H9 (cell line): ENCODE measurements around the gene BABAM1. TPM values are rescaled to one million over a fixed set of nuclear protein-coding genes. Genes with fewer than 3 reads are reported as not detected.

Experiments used
- DNase-seq: peaks from one replicate; pipeline ENCODE4 v3.0.0-alpha.2; 2017
- H2AFZ ChIP-seq: one replicate; pipeline ENCODE4 v1.6.1; 2013; ENCODE audit warnings: mild to moderate bottlenecking, low read length, control low read depth, moderate library complexity
- H2AK5ac ChIP-seq: 2 replicates; pipeline ENCODE4 v1.6.1; 2013; ENCODE audit warnings: low read length, control low read depth, mixed read lengths; ENCODE audit not compliant: insufficient read length
- H2BK120ac ChIP-seq: one replicate; pipeline ENCODE4 v1.6.1; 2013; ENCODE audit warnings: low read depth, mild to moderate bottlenecking, low read length, control low read depth, inconsistent platforms; ENCODE audit not compliant: poor library complexity, severe bottlenecking
- H2BK12ac ChIP-seq: 2 replicates; pipeline ENCODE4 v1.6.1; 2013; ENCODE audit warnings: low read length, control low read depth, mixed read lengths, low read depth; ENCODE audit not compliant: insufficient read length
- H2BK15ac ChIP-seq: 2 replicates; pipeline ENCODE4 v1.6.1; 2013; ENCODE audit warnings: low read depth, low read length, control low read depth
- H2BK20ac ChIP-seq: one replicate; pipeline ENCODE4 v1.6.1; 2013; ENCODE audit warnings: low read depth, mild to moderate bottlenecking, low read length, control low read depth, inconsistent platforms; ENCODE audit not compliant: poor library complexity, severe bottlenecking
- H2BK5ac ChIP-seq: 2 replicates; pipeline ENCODE4 v1.6.1; 2013; ENCODE audit warnings: low read length, control low read depth, mixed read lengths; ENCODE audit not compliant: insufficient read length
- H3K14ac ChIP-seq: 2 replicates; pipeline ENCODE4 v1.6.1; 2013; ENCODE audit warnings: low read length, control low read depth; ENCODE audit not compliant: insufficient read depth
- H3K18ac ChIP-seq: 2 replicates; pipeline ENCODE4 v1.6.1; 2013; ENCODE audit warnings: low read depth, mild to moderate bottlenecking, mixed read lengths, low read length, control low read depth; ENCODE audit not compliant: insufficient read length
- H3K23ac ChIP-seq: 2 replicates; pipeline ENCODE4 v1.6.1; 2013; ENCODE audit warnings: low read length, control low read depth, mixed read lengths, low read depth; ENCODE audit not compliant: insufficient read length
- H3K23me2 ChIP-seq: 2 replicates; pipeline ENCODE4 v1.6.1; 2013; ENCODE audit warnings: low read depth, mild to moderate bottlenecking, mixed read lengths, low read length, control low read depth; ENCODE audit not compliant: insufficient read length, poor library complexity, severe bottlenecking
- H3K27ac ChIP-seq: 2 replicates; pipeline ENCODE4 v1.5.1; 2013; ENCODE audit warnings: low read length, control low read depth, mixed read lengths, low read depth; ENCODE audit not compliant: insufficient read length
- H3K27me3 ChIP-seq: 2 replicates; pipeline ENCODE4 v1.6.1; 2013; ENCODE audit warnings: low read length, control low read depth, inconsistent platforms; ENCODE audit not compliant: insufficient read depth
- H3K4ac ChIP-seq: 2 replicates; pipeline ENCODE4 v1.6.1; 2013; ENCODE audit warnings: low read depth, mild to moderate bottlenecking, control low read depth, inconsistent platforms, low read length, moderate library complexity
- H3K4me1 ChIP-seq: 2 replicates; pipeline ENCODE4 v1.6.1; 2013; ENCODE audit warnings: low read length, control low read depth, inconsistent platforms; ENCODE audit not compliant: insufficient read depth
- H3K4me2 ChIP-seq: 2 replicates; pipeline ENCODE4 v1.6.1; 2013; ENCODE audit warnings: low read length, control low read depth, mixed read lengths; ENCODE audit not compliant: insufficient read length, insufficient read depth
- H3K56ac ChIP-seq: 2 replicates; pipeline ENCODE4 v1.6.1; 2013; ENCODE audit warnings: low read depth, mild to moderate bottlenecking, mixed read lengths, low read length, control low read depth; ENCODE audit not compliant: insufficient read length
- H3K79me1 ChIP-seq: 2 replicates; pipeline ENCODE4 v1.6.1; 2013; ENCODE audit warnings: low read depth, mild to moderate bottlenecking, moderate library complexity, low read length, control low read depth, inconsistent platforms; ENCODE audit not compliant: insufficient read depth, poor library complexity, severe bottlenecking
- H3K79me2 ChIP-seq: 2 replicates; pipeline ENCODE4 v1.6.1; 2013; ENCODE audit warnings: low read length, control low read depth, inconsistent platforms; ENCODE audit not compliant: insufficient read depth
- H3K9ac ChIP-seq: 2 replicates; pipeline ENCODE4 v1.6.1; 2013; ENCODE audit warnings: low read length, control low read depth, mixed read lengths; ENCODE audit not compliant: insufficient read length; ENCODE audit errors: extremely low read depth
- H3K9me3 ChIP-seq: one replicate; pipeline ENCODE4 v1.6.1; 2013; ENCODE audit warnings: low read depth, low read length, inconsistent platforms; ENCODE audit not compliant: control insufficient read depth
- H3T11ph ChIP-seq: one replicate; pipeline ENCODE4 v1.6.1; 2013; ENCODE audit warnings: mild to moderate bottlenecking, low read length, control low read depth, inconsistent platforms
- H4K20me1 ChIP-seq: one replicate; pipeline ENCODE4 v1.6.1; 2013; ENCODE audit not compliant: control insufficient read depth, insufficient read length, insufficient read depth
- H4K5ac ChIP-seq: 2 replicates; pipeline ENCODE4 v1.6.1; 2013; ENCODE audit warnings: low read depth, mild to moderate bottlenecking, mixed read lengths, low read length, control low read depth; ENCODE audit not compliant: insufficient read length
- H4K8ac ChIP-seq: replicated peaks from 2 replicates; pipeline ENCODE4 v1.6.1; 2013; ENCODE audit warnings: low read length, control low read depth, mixed read lengths, low read depth; ENCODE audit not compliant: insufficient read length
- H4K91ac ChIP-seq: 2 replicates; pipeline ENCODE4 v1.6.1; 2013; ENCODE audit warnings: low read depth, mild to moderate bottlenecking, moderate library complexity, mixed read lengths, low read length, control low read depth; ENCODE audit not compliant: insufficient read length
- H3K27ac Mint-ChIP-seq, 3 experiments: 2 replicates in 2 of 3; 3 replicates in 1 of 3; pipeline ENCODE4 v1.8.0; 2020 to 2021; ENCODE audit warnings: mixed read lengths in 3 of 3, mild to moderate bottlenecking in 1 of 3, moderate library complexity in 1 of 3
- H3K27me3 Mint-ChIP-seq: 2 replicates; pipeline ENCODE4 v1.8.0; 2021; ENCODE audit warnings: low read depth, mild to moderate bottlenecking, moderate library complexity, mixed read lengths
- H3K36me3 Mint-ChIP-seq, 3 experiments: 2 replicates in 2 of 3; 3 replicates in 1 of 3; pipeline ENCODE4 v1.8.0; 2020 to 2021; ENCODE audit warnings: low read depth in 3 of 3, mixed read lengths in 3 of 3; ENCODE audit not compliant: insufficient read depth in 1 of 3
- H3K4me1 Mint-ChIP-seq, 2 experiments: 2 replicates each; pipeline ENCODE4 v1.8.0; 2020; ENCODE audit warnings: mixed read lengths in 2 of 2
- H3K4me3 Mint-ChIP-seq, 2 experiments: 2 replicates in 1 of 2; 3 replicates in 1 of 2; pipeline ENCODE4 v1.8.0; 2020 to 2021; ENCODE audit warnings: mild to moderate bottlenecking in 2 of 2, mixed read lengths in 2 of 2, moderate library complexity in 1 of 2
- H3K9me3 Mint-ChIP-seq, 2 experiments: 2 replicates in 1 of 2; 3 replicates in 1 of 2; pipeline ENCODE4 v1.8.0; 2020; ENCODE audit warnings: mild to moderate bottlenecking in 2 of 2, mixed read lengths in 2 of 2, moderate library complexity in 1 of 2
- CTCF ChIP-seq: fragments of 200-600 bp; sonication (generic); conservative IDR thresholded peaks from 3 replicates; pipeline ENCODE4 v1.8.0; 2021; ENCODE audit warnings: antibody characterized with exemption, mild to moderate bottlenecking
- WGBS: extraction: QIAGEN DNeasy Blood & Tissue Kit; methylation state at CpG from one replicate; pipeline ENCODE4 v1.1.7; 2013; ENCODE audit warnings: missing lambda C conversion rate, low lambda C conversion rate, mixed read lengths; ENCODE audit not compliant: insufficient read length; ENCODE audit errors: extremely low coverage; 5-methylcytosine and 5-hydroxymethylcytosine counted together
- total RNA-seq: library from RNA; stranded (reverse); gene quantifications from 2 replicates; pipeline ENCODE4 v1.2.1, GENCODE V29; 2021

The BABAM1 gene
- total RNA-seq, 1 experiment from 2014 or later, result 130 TPM

- Histone ChIP-seq H3K56ac (no peak overlapping the region), H3K9me3 (no peaks in the 10 kb centered on the region), H3K79me1 (no peaks in the 10 kb centered on the region), H2AK5ac (no peak overlapping the region), H2BK20ac (no peak overlapping the region), H2BK5ac (no peak overlapping the region), H2BK12ac (no peak overlapping the region), H2BK120ac (no peak overlapping the region), H3T11ph (no peak overlapping the region), H4K5ac (no peak overlapping the region), H3K23ac (no peak overlapping the region), H4K91ac (no peak overlapping the region), H2AFZ (no peak overlapping the region), H3K18ac (no peak overlapping the region), H3K27ac (no peak overlapping the region), H3K4me2 (no peak overlapping the region), H4K8ac (no peak overlapping the region), H3K23me2 (no peaks in the 10 kb centered on the region), H2BK15ac (no peak overlapping the region), H4K20me1 (no peaks in the 10 kb centered on the region), H3K14ac (no peak overlapping the region), H3K4me1 (no peaks in the 10 kb centered on the region), H3K79me2 (no peaks in the 10 kb centered on the region), H3K27me3 (no peaks in the 10 kb centered on the region), H3K4ac (no peak overlapping the region), H3K9ac (no peak overlapping the region)
- no CpG with 5 or more reads among the region's 22 CpGs for WGBS
- no peaks in the 10 kb centered on the region for H3K9me3 Mint-ChIP-seq
- no peak overlapping the region; a peak in 1 of 7 replicates for H3K27ac Mint-ChIP-seq
- peaks cover 9 to 12% (median 11%) of the 10 kb centered on the region in 3 experiments; a peak in 6 of 7 replicates for H3K36me3 Mint-ChIP-seq
- no peak overlapping the region; a peak in 2 of 5 replicates for H3K4me3 Mint-ChIP-seq
- peak; percentile 91 for DNase-seq
- peaks cover 2% of the 10 kb centered on the region; the same call in 1 of the 2 replicates for H3K27me3 Mint-ChIP-seq
- peaks cover 5 to 21% of the 10 kb centered on the region in 2 experiments; a peak in 2 of 4 replicates for H3K4me1 Mint-ChIP-seq
- TF ChIP-seq CTCF, result no peak
Measured at GRCh38 chr19:17289489-17289888, 22.2 kb downstream of the BABAM1 start.
